ENCODE results near the gene PXDC1. TPM values are rescaled to one million over a fixed set of nuclear protein-coding genes. Genes with fewer than 3 reads are reported as not detected.

Gene PXDC1
- total RNA-seq, 1 donor = 39.4 TPM

GRCh38 chr6:3696525-3697088 lies 54.9 kb downstream of the PXDC1 start:
- no peak overlapping the region for H3K4me3 ChIP-seq (ENCODE audit: low read depth, low read length)
- no peak for TF ChIP-seq CTCF (IDR thresholded peaks at IDR 0.05; ENCODE audit: insufficient read depth, low read length)
- DNase-seq (ENCODE audit: low read depth) = peak; percentile 51

- no peak for TF ChIP-seq CTCF (IDR thresholded peaks at IDR 0.05; ENCODE audit: insufficient read depth, low read length)
- no peak for DNase-seq (ENCODE audit: low read depth)
- H3K4me3 ChIP-seq (ENCODE audit: low read depth, low read length) = no peak overlapping the region
These were observed 56.3 kb downstream of the PXDC1 start for GRCh38 chr6:3695065-3695817.

GRCh38 chr6:3693831-3694230 lies 57.7 kb downstream of the PXDC1 start:
- no peak for DNase-seq (ENCODE audit: low read depth)
- H3K4me3 ChIP-seq (ENCODE audit: low read depth, low read length) = no peak overlapping the region
- TF ChIP-seq CTCF (IDR thresholded peaks at IDR 0.05; ENCODE audit: insufficient read depth, low read length) = no peak

GRCh38 chr6:3690506-3690905 lies 61.0 kb downstream of the PXDC1 start:
- TF ChIP-seq CTCF (IDR thresholded peaks at IDR 0.05; ENCODE audit: insufficient read depth, low read length) = no peak
- no peak overlapping the region for H3K4me3 ChIP-seq (ENCODE audit: low read depth, low read length)
- no peak for DNase-seq (ENCODE audit: low read depth)

- TF ChIP-seq CTCF (IDR thresholded peaks at IDR 0.05; ENCODE audit: insufficient read depth, low read length) = no peak
- no peak overlapping the region for H3K4me3 ChIP-seq (ENCODE audit: low read depth, low read length)
- DNase-seq (ENCODE audit: low read depth) = no peak
These were observed 63.7 kb downstream of the PXDC1 start for GRCh38 chr6:3687847-3688246.

GRCh38 chr6:3683331-3683730 lies 68.2 kb downstream of the PXDC1 start:
- TF ChIP-seq CTCF (IDR thresholded peaks at IDR 0.05; ENCODE audit: insufficient read depth, low read length) = no peak
- DNase-seq (ENCODE audit: low read depth) = no peak

More at GRCh38 chr6:3683331-3683730, 68.2 kb downstream of the PXDC1 start:
- H3K4me3 ChIP-seq (ENCODE audit: low read depth, low read length) = no peak overlapping the region
